ENCODE results near the gene ANKRD33B.

Gene ANKRD33B

GRCh38 chr5:10685115-10685521, 121.2 kb downstream of the ANKRD33B start:
- no peak for TF ChIP-seq CTCF (conservative IDR thresholded peaks at IDR 0.05; ENCODE audit: control insufficient read depth, insufficient read depth, low read depth, low read length)
- H3K4me3 ChIP-seq (ENCODE audit: control insufficient read depth, low read depth, low read length): no peak overlapping the region
- DNase-seq (ENCODE audit: low read depth): no peak

- TF ChIP-seq CTCF (conservative IDR thresholded peaks at IDR 0.05; ENCODE audit: control insufficient read depth, insufficient read depth, low read depth, low read length): no peak
- H3K4me3 ChIP-seq (ENCODE audit: control insufficient read depth, low read depth, low read length): no peak overlapping the region
- DNase-seq (ENCODE audit: low read depth): no peak
These were observed 123.0 kb downstream of the ANKRD33B start for GRCh38 chr5:10686890-10687289.

GRCh38 chr5:10688651-10689171, 124.8 kb downstream of the ANKRD33B start:
- H3K4me3 ChIP-seq (ENCODE audit: control insufficient read depth, low read depth, low read length): no peak overlapping the region
- no peak for DNase-seq (ENCODE audit: low read depth)
- no peak for TF ChIP-seq CTCF (conservative IDR thresholded peaks at IDR 0.05; ENCODE audit: control insufficient read depth, insufficient read depth, low read depth, low read length)

- no peak overlapping the region for H3K4me3 ChIP-seq (ENCODE audit: control insufficient read depth, low read depth, low read length)
- peak; percentile 55 for DNase-seq (ENCODE audit: low read depth)
- peak; percentile 48 for TF ChIP-seq CTCF (conservative IDR thresholded peaks at IDR 0.05; ENCODE audit: control insufficient read depth, insufficient read depth, low read depth, low read length)
These were observed 125.7 kb downstream of the ANKRD33B start for GRCh38 chr5:10689391-10690081.

- no peak for TF ChIP-seq CTCF (conservative IDR thresholded peaks at IDR 0.05; ENCODE audit: control insufficient read depth, insufficient read depth, low read depth, low read length)
- no peak overlapping the region for H3K4me3 ChIP-seq (ENCODE audit: control insufficient read depth, low read depth, low read length)
- no peak for DNase-seq (ENCODE audit: low read depth)
These were observed 126.9 kb downstream of the ANKRD33B start for GRCh38 chr5:10690460-10691440.

GRCh38 chr5:10691826-10692785, 128.2 kb downstream of the ANKRD33B start:
- DNase-seq (ENCODE audit: low read depth): peak; percentile 34
- no peak for TF ChIP-seq CTCF (conservative IDR thresholded peaks at IDR 0.05; ENCODE audit: control insufficient read depth, insufficient read depth, low read depth, low read length)

More at GRCh38 chr5:10691826-10692785, 128.2 kb downstream of the ANKRD33B start:
- H3K4me3 ChIP-seq (ENCODE audit: control insufficient read depth, low read depth, low read length): no peak overlapping the region

All from fibroblast of mammary gland (primary cell).